HepG2 (cell line): Measurements from ENCODE around the gene METTL5. TPM values are rescaled to one million over a fixed set of nuclear protein-coding genes. Genes with fewer than 3 reads are reported as not detected.
A peak's percentile ranks its signal among the peaks of the same experiment; 100 is the strongest.

Source experiments
- BHLHE40 ChIP-seq: IDR thresholded peaks from 2 replicates; pipeline ENCODE4 v1.6.1; 2011; ENCODE audit warnings: low read length, improper control_type of control experiment
- BRF2 ChIP-seq: sonication (generic); formaldehyde crosslinking; IDR thresholded peaks from 2 replicates; pipeline ENCODE4 v1.8.1; 2022; ENCODE audit warnings: mild to moderate bottlenecking, missing genetic modification reagents
- CEBPB ChIP-seq: IDR thresholded peaks from 2 replicates; pipeline ENCODE4 v1.6.1; 2011; ENCODE audit warnings: low read depth, low read length, improper control_type of control experiment, borderline replicate concordance
- CERS6 ChIP-seq: sonication (generic); formaldehyde crosslinking; IDR thresholded peaks from 2 replicates; pipeline ENCODE4 v1.5.0; 2020; ENCODE audit warnings: missing genetic modification reagents
- GABPA ChIP-seq, 2 experiments: IDR thresholded peaks; 2 replicates each; pipeline ENCODE4 v1.6.1; 2011 to 2016; ENCODE audit warnings: low read depth in 2 of 2, low read length in 1 of 2, missing biosample characterization in 1 of 2, missing genetic modification characterization in 1 of 2
- HDAC2 ChIP-seq: sonication (generic); formaldehyde crosslinking; IDR thresholded peaks from 2 replicates; pipeline ENCODE4 v1.4.0; 2020; ENCODE audit warnings: missing genetic modification reagents
- HOXA9 ChIP-seq: sonication (generic); formaldehyde crosslinking; IDR thresholded peaks from 2 replicates; pipeline ENCODE4 v1.8.1; 2022; ENCODE audit warnings: missing genetic modification reagents, mild to moderate bottlenecking, moderate library complexity, borderline replicate concordance
- JUN ChIP-seq: sonication (generic); formaldehyde crosslinking; IDR thresholded peaks from 2 replicates; pipeline ENCODE4 v1.4.0; 2020; ENCODE audit warnings: mild to moderate bottlenecking, missing genetic modification reagents
- KDM4B ChIP-seq: sonication (generic); formaldehyde crosslinking; IDR thresholded peaks from 2 replicates; pipeline ENCODE4 v1.4.0; 2020; ENCODE audit warnings: missing genetic modification reagents
- MED1 ChIP-seq: sonication (generic); formaldehyde crosslinking; IDR thresholded peaks from 2 replicates; pipeline ENCODE4 v1.4.0; 2020; ENCODE audit warnings: missing genetic modification reagents
- RCOR2 ChIP-seq: IDR thresholded peaks from 2 replicates; pipeline ENCODE4 v1.6.1; 2016; ENCODE audit warnings: missing biosample characterization, missing genetic modification reagents
- SATB2 ChIP-seq: sonication (generic); formaldehyde crosslinking; IDR thresholded peaks from 2 replicates; pipeline ENCODE4 v1.5.0; 2020; ENCODE audit warnings: missing genetic modification reagents
- WIZ ChIP-seq: sonication (generic); formaldehyde crosslinking; IDR thresholded peaks from 2 replicates; pipeline ENCODE4 v1.5.1; 2020; ENCODE audit warnings: mild to moderate bottlenecking, missing genetic modification reagents
- XRCC5 ChIP-seq: fragments of 200-400 bp; formaldehyde crosslinking; optimal IDR thresholded peaks from 2 replicates; pipeline ENCODE3; 2017; ENCODE audit warnings: mild to moderate bottlenecking, low read length
- ZNF691 ChIP-seq: sonication (generic); formaldehyde crosslinking; IDR thresholded peaks from 2 replicates; pipeline ENCODE4 v1.4.0; 2020; ENCODE audit warnings: missing genetic modification reagents, low read depth, mild to moderate bottlenecking, borderline replicate concordance
- polyA plus RNA-seq, 8 experiments: library from polyadenylated mRNA; depleted of rRNA in 3 of 8; stranded (reverse) in 7 of 8; unstranded in 1 of 8; fragments of >200 nt; fragmentation: Illumina TruSeq in 4 of 8; extraction: Trizol in 4 of 8; gene quantifications; 2 replicates each; pipeline versions ENCODE4 v1.2.1 to v1.2.3, GENCODE V29; 2011 to 2016; ENCODE audit warnings: low read depth in 4 of 8, missing spikeins in 1 of 8, mixed read lengths in 1 of 8; ENCODE audit not compliant: insufficient read depth in 1 of 8
- total RNA-seq, 5 experiments: library from RNA; depleted of rRNA; stranded (reverse); fragments of >200 nt; fragmentation: Illumina TruSeq; extraction: Trizol; gene quantifications; 2 replicates each; pipeline ENCODE4 v1.2.3, GENCODE V29; 2016; ENCODE audit warnings: low read depth in 1 of 5
- TF ChIP-seq, protein P1 (sequence below): sonication (generic); formaldehyde crosslinking; IDR thresholded peaks from 2 replicates; pipeline ENCODE4 v1.4.0; 2020; ENCODE audit warnings: missing genetic modification reagents
- TF ChIP-seq, protein P2 (sequence below): sonication (generic); formaldehyde crosslinking; IDR thresholded peaks from 2 replicates; pipeline ENCODE4 v1.5.1; 2020; ENCODE audit warnings: mild to moderate bottlenecking, missing genetic modification reagents

Gene METTL5
- total and polyA plus RNA-seq, 2 of the 13 experiments (the other 11 are each of a cell fraction or from before 2014, with no cell fraction given) = 50.7 to 95.1 TPM

GRCh38 chr2:169798718-169799592 is 25.8 kb downstream of the METTL5 start, which contains the start of gene SSB (continued):
- TF ChIP-seq XRCC5 = peak; percentile 75
- peak; percentile 59 for TF ChIP-seq MED1 (CRISPR knock-in tag)
- peak; percentile 36; the same call in 1 of the 2 replicates for TF ChIP-seq HDAC2 (CRISPR knock-in tag)
- TF ChIP-seq CERS6 = no peak
- no peak for TF ChIP-seq CEBPB
- no peak for TF ChIP-seq SATB2
- TF ChIP-seq, protein P1, sequence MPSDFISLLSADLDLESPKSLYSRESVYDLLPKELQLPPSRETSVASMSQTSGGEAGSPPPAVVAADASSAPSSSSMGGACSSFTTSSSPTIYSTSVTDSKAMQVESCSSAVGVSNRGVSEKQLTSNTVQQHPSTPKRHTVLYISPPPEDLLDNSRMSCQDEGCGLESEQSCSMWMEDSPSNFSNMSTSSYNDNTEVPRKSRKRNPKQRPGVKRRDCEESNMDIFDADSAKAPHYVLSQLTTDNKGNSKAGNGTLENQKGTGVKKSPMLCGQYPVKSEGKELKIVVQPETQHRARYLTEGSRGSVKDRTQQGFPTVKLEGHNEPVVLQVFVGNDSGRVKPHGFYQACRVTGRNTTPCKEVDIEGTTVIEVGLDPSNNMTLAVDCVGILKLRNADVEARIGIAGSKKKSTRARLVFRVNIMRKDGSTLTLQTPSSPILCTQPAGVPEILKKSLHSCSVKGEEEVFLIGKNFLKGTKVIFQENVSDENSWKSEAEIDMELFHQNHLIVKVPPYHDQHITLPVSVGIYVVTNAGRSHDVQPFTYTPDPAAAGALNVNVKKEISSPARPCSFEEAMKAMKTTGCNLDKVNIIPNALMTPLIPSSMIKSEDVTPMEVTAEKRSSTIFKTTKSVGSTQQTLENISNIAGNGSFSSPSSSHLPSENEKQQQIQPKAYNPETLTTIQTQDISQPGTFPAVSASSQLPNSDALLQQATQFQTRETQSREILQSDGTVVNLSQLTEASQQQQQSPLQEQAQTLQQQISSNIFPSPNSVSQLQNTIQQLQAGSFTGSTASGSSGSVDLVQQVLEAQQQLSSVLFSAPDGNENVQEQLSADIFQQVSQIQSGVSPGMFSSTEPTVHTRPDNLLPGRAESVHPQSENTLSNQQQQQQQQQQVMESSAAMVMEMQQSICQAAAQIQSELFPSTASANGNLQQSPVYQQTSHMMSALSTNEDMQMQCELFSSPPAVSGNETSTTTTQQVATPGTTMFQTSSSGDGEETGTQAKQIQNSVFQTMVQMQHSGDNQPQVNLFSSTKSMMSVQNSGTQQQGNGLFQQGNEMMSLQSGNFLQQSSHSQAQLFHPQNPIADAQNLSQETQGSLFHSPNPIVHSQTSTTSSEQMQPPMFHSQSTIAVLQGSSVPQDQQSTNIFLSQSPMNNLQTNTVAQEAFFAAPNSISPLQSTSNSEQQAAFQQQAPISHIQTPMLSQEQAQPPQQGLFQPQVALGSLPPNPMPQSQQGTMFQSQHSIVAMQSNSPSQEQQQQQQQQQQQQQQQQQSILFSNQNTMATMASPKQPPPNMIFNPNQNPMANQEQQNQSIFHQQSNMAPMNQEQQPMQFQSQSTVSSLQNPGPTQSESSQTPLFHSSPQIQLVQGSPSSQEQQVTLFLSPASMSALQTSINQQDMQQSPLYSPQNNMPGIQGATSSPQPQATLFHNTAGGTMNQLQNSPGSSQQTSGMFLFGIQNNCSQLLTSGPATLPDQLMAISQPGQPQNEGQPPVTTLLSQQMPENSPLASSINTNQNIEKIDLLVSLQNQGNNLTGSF (CRISPR knock-in tag) = 0 out of 2 replicates have a peak, but pooled peaks have one; percentile 61
- TF ChIP-seq BRF2 = peak; percentile 89
- TF ChIP-seq GABPA (IDR thresholded peaks at IDR 0.05; ENCODE audit: low read depth, low read length) = peak; percentile 34; the same call in 1 of the 2 replicates
- peak; percentile 47 for TF ChIP-seq GABPA (CRISPR knock-in tag; IDR thresholded peaks at IDR 0.05; ENCODE audit: low read depth)
- TF ChIP-seq BHLHE40 = peak; percentile 65
- peak; percentile 84; the same call in 1 of the 2 replicates for TF ChIP-seq KDM4B (CRISPR knock-in tag)
- TF ChIP-seq, protein P2, sequence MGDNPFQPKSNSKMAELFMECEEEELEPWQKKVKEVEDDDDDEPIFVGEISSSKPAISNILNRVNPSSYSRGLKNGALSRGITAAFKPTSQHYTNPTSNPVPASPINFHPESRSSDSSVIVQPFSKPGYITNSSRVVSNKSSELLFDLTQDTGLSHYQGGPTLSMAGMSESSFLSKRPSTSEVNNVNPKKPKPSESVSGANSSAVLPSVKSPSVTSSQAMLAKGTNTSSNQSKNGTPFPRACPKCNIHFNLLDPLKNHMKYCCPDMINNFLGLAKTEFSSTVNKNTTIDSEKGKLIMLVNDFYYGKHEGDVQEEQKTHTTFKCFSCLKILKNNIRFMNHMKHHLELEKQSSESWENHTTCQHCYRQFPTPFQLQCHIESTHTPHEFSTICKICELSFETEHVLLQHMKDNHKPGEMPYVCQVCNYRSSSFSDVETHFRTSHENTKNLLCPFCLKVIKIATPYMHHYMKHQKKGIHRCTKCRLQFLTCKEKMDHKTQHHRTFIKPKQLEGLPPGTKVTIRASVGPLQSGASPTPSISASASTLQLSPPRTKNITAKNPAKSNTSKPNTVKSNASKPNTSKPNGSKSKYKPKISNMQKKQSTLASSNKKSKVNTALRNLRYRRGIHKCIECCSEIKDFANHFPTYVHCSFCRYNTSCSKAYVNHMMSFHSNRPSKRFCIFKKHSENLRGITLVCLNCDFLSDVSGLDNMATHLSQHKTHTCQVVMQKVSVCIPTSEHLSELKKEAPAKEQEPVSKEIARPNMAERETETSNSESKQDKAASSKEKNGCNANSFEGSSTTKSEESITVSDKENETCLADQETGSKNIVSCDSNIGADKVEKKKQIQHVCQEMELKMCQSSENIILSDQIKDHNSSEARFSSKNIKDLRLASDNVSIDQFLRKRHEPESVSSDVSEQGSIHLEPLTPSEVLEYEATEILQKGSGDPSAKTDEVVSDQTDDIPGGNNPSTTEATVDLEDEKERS = no peak
- TF ChIP-seq JUN (CRISPR knock-in tag) = no peak
- 0 out of 2 replicates have a peak, but pooled peaks have one; percentile 68 for TF ChIP-seq WIZ (CRISPR knock-in tag)
- TF ChIP-seq RCOR2 = 0 out of 2 replicates have a peak, but pooled peaks have one; percentile 8
- TF ChIP-seq ZNF691 = 0 out of 2 replicates have a peak, but pooled peaks have one; percentile 48
- no peak for TF ChIP-seq HOXA9
